DOHH2 (cell line): ENCODE results near the gene TNS4.

Experiments
- H3F3A ChIP-seq: fragments of 200-600 bp; sonication (generic), shearing (Covaris generic); 2 replicates; pipeline ENCODE4 v1.6.0; 2016; ENCODE audit warnings: antibody characterized with exemption, mild to moderate bottlenecking; ENCODE audit not compliant: control insufficient read depth, insufficient read depth
- H3K27ac ChIP-seq: fragments of 200-600 bp; sonication (generic); 2 replicates; pipeline ENCODE4 v1.5.1; 2014; ENCODE audit warnings: low read depth, mild to moderate bottlenecking, low read length, moderate library complexity
- H3K27me3 ChIP-seq: fragments of 200-600 bp; sonication (generic); 2 replicates; pipeline ENCODE4 v1.6.1; 2014; ENCODE audit warnings: mild to moderate bottlenecking, low read length, mixed read lengths; ENCODE audit not compliant: control insufficient read depth
- H3K36me3 ChIP-seq: fragments of 200-600 bp; sonication (generic); 2 replicates; pipeline ENCODE4 v1.6.1; 2014; ENCODE audit warnings: mild to moderate bottlenecking, low read length, moderate library complexity, mixed read lengths; ENCODE audit not compliant: control insufficient read depth
- H3K4me1 ChIP-seq: fragments of 200-600 bp; sonication (generic); 2 replicates; pipeline ENCODE4 v1.6.1; 2014; ENCODE audit warnings: mild to moderate bottlenecking, low read length, mixed read lengths; ENCODE audit not compliant: control insufficient read depth
- H3K4me2 ChIP-seq: fragments of 200-600 bp; sonication (generic); 2 replicates; pipeline ENCODE4 v1.6.0; 2014; ENCODE audit warnings: mild to moderate bottlenecking, low read length, moderate library complexity
- H3K4me3 ChIP-seq: fragments of 200-600 bp; sonication (generic); 2 replicates; pipeline ENCODE4 v1.5.1; 2014; ENCODE audit warnings: mild to moderate bottlenecking, low read length, mixed read lengths
- H3K79me2 ChIP-seq: fragments of 200-600 bp; sonication (generic); 2 replicates; pipeline ENCODE4 v1.6.1; 2014; ENCODE audit warnings: mild to moderate bottlenecking, low read length, mixed read lengths; ENCODE audit not compliant: control insufficient read depth
- H3K9me2 ChIP-seq: fragments of 200-600 bp; sonication (generic); replicated peaks from 2 replicates; pipeline ENCODE4 v1.6.1; 2014; ENCODE audit warnings: mild to moderate bottlenecking, low read length, mixed read lengths; ENCODE audit not compliant: control insufficient read depth
- H3K9me3 ChIP-seq: fragments of 200-600 bp; sonication (generic); 2 replicates; pipeline ENCODE4 v1.6.1; 2014; ENCODE audit warnings: antibody characterized with exemption, low read length, mixed read lengths; ENCODE audit not compliant: control insufficient read depth, insufficient read depth
- H4K20me1 ChIP-seq: fragments of 200-600 bp; sonication (generic); 2 replicates; pipeline ENCODE4 v1.6.0; 2014; ENCODE audit warnings: low read depth, mild to moderate bottlenecking, antibody characterized with exemption, low read length, moderate library complexity; ENCODE audit not compliant: control insufficient read depth, insufficient read depth
- EZH2phosphoT487 ChIP-seq: fragments of 200-600 bp; sonication (generic); IDR thresholded peaks from 2 replicates; pipeline ENCODE4 v1.6.1; 2017; ENCODE audit warnings: borderline replicate concordance, mild to moderate bottlenecking, antibody characterized with exemption, low read length, moderate library complexity, mixed read lengths
- TF ChIP-seq, protein P1 (sequence below): fragments of 200-600 bp; sonication (generic); IDR thresholded peaks from one replicate; pipeline ENCODE4 v1.5.1; 2014; ENCODE audit warnings: antibody characterized with exemption, mild to moderate bottlenecking, low read depth, low read length; ENCODE audit not compliant: poor library complexity, severe bottlenecking

Gene TNS4

DNA sequence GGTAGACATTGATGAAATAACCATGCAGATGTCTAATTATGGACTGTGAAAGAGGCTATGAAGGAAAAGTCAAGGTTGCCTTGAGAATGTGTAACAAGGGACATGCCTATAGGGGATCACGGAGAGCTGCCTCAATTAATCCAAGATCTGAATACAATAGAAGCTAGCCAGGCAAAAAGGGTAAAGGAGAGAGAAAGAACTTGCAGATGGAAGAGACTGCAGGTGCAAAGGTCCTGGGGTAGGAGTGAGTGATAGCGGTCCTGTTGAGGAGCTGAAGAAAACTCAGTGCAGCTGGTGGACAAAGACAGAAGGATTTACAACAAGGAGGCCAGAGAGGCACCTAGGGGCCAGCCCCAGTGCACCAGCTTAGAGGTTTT, 15.9 kb upstream of the TNS4 start:
- peak overlapping the region; percentile 29; the same call in 1 of the 2 replicates for H3K27ac ChIP-seq
- H3K4me3 ChIP-seq = peak overlapping the region; percentile 61

GRCh38 chr17:40516581-40517285, 15.3 kb upstream of the TNS4 start:
- H3K4me2 ChIP-seq = peak overlapping the region; percentile 79
- peaks cover 26% of the 10 kb centered on the region for H3K4me1 ChIP-seq
- no peaks in the 10 kb centered on the region for H3K9me2 ChIP-seq
- H4K20me1 ChIP-seq = 0 out of 2 replicates have a peak, but pooled peaks cover 3% of the 10 kb centered on the region
- no peaks in the 10 kb centered on the region for H3F3A ChIP-seq
- H3K79me2 ChIP-seq = no peaks in the 10 kb centered on the region
- H3K27me3 ChIP-seq = peaks cover 48% of the 10 kb centered on the region
- peak overlapping the region; percentile 61 for H3K4me3 ChIP-seq
- peak overlapping the region; percentile 29; the same call in 1 of the 2 replicates for H3K27ac ChIP-seq
- no peak for TF ChIP-seq EZH2phosphoT487
- TF ChIP-seq, protein P1, sequence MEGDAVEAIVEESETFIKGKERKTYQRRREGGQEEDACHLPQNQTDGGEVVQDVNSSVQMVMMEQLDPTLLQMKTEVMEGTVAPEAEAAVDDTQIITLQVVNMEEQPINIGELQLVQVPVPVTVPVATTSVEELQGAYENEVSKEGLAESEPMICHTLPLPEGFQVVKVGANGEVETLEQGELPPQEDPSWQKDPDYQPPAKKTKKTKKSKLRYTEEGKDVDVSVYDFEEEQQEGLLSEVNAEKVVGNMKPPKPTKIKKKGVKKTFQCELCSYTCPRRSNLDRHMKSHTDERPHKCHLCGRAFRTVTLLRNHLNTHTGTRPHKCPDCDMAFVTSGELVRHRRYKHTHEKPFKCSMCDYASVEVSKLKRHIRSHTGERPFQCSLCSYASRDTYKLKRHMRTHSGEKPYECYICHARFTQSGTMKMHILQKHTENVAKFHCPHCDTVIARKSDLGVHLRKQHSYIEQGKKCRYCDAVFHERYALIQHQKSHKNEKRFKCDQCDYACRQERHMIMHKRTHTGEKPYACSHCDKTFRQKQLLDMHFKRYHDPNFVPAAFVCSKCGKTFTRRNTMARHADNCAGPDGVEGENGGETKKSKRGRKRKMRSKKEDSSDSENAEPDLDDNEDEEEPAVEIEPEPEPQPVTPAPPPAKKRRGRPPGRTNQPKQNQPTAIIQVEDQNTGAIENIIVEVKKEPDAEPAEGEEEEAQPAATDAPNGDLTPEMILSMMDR = no peak
- H3K9me3 ChIP-seq = no peaks in the 10 kb centered on the region
- H3K36me3 ChIP-seq = no peaks in the 10 kb centered on the region

More for the DNA sequence above, 15.9 kb upstream of the TNS4 start:
- peaks cover 49% of the 10 kb centered on the region for H3K27me3 ChIP-seq
- 0 out of 2 replicates have a peak, but pooled peaks cover 3% of the 10 kb centered on the region for H4K20me1 ChIP-seq
- H3K9me2 ChIP-seq = no peaks in the 10 kb centered on the region
- no peaks in the 10 kb centered on the region for H3K36me3 ChIP-seq
- H3K4me1 ChIP-seq = peaks cover 26% of the 10 kb centered on the region
- TF ChIP-seq EZH2phosphoT487 = no peak
- TF ChIP-seq, protein P1 = no peak
- no peaks in the 10 kb centered on the region for H3F3A ChIP-seq
- H3K9me3 ChIP-seq = no peaks in the 10 kb centered on the region
- H3K4me2 ChIP-seq = peak overlapping the region; percentile 79
- H3K79me2 ChIP-seq = no peaks in the 10 kb centered on the region

GRCh38 chr17:40515491-40516041, 14.1 kb upstream of the TNS4 start:
- TF ChIP-seq EZH2phosphoT487 = no peak
- TF ChIP-seq, protein P1 = no peak

More at GRCh38 chr17:40515491-40516041, 14.1 kb upstream of the TNS4 start:
- no peaks in the 10 kb centered on the region for H3K9me3 ChIP-seq
- no peak overlapping the region for H3K4me3 ChIP-seq
- H3K36me3 ChIP-seq = no peaks in the 10 kb centered on the region
- H3K4me1 ChIP-seq = peaks cover 26% of the 10 kb centered on the region
- H3K4me2 ChIP-seq = no peak overlapping the region
- H3K9me2 ChIP-seq = no peaks in the 10 kb centered on the region
- peaks cover 47% of the 10 kb centered on the region for H3K27me3 ChIP-seq
- H3K79me2 ChIP-seq = no peaks in the 10 kb centered on the region
- no peaks in the 10 kb centered on the region for H3F3A ChIP-seq
- no peak overlapping the region for H3K27ac ChIP-seq
- 0 out of 2 replicates have a peak, but pooled peaks cover 3% of the 10 kb centered on the region for H4K20me1 ChIP-seq
